Loucy (cell line): ENCODE results near the gene PFKM.

Source experiments
- CTCF ChIP-seq: fragments of 200-600 bp; sonication (generic); conservative IDR thresholded peaks from 2 replicates; pipeline ENCODE4 v1.5.1; 2014; ENCODE audit warnings: mild to moderate bottlenecking, antibody characterized with exemption, low read length
- EZH2phosphoT487 ChIP-seq: fragments of 200-600 bp; IDR thresholded peaks from 2 replicates; pipeline ENCODE4 v1.6.1; 2018; ENCODE audit warnings: antibody characterized with exemption, mild to moderate bottlenecking, moderate library complexity, borderline replicate concordance

GRCh38 chr12:48071808-48072207, 47.4 kb upstream of the PFKM start:
- TF ChIP-seq CTCF (no peak), EZH2phosphoT487 (no peak)
